Measurements from ENCODE around the gene EVI2A. TPM values are rescaled to one million over a fixed set of nuclear protein-coding genes. Genes with fewer than 3 reads are reported as not detected.

Gene EVI2A
- polyA plus RNA-seq, 1 donor (not counting 4 experiments of a cell fraction or from before 2014, with no cell fraction given), result 0.12 TPM

DNA sequence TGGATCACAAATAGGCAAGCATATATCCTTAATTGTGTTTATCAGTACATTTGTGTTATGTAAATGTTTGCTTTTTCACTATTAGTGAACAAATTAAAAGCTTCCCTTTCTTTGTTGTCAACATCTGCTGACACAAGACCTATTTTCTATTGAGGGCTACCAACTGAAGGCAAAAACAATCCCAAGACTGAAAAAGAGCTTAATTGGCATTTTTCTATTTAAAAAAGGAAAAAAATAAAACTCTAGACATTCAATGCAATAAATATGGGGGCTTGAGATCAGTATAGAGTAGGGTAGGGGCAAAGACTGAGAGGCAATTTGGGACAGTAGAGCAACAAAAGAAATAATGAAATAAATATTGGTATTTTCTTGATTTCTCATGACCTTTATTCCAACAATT, 48.6 kb downstream of the EVI2A start:
- Histone ChIP-seq H3K4me2 (ENCODE audit: control insufficient read depth, extremely low read depth, insufficient read depth, low read depth, low read length) (no peak overlapping the region), H3K79me2 (ENCODE audit: control insufficient read depth, insufficient read depth, low read length) (no peaks in the 10 kb centered on the region), H3K36me3 (ENCODE audit: control insufficient read depth in 2 of 2, extremely low read depth in 1 of 2, insufficient read depth in 2 of 2, low read length in 2 of 2) (peaks cover 4 to 7% of the 10 kb centered on the region in 2 experiments), H3K9me3 (ENCODE audit: control insufficient read depth, low read depth, low read length) (no peaks in the 10 kb centered on the region), H3K27ac (ENCODE audit: control insufficient read depth, insufficient read depth, low read length) (no peak overlapping the region), H3K4me3 (ENCODE audit: control insufficient read depth in 2 of 3, extremely low read depth in 1 of 3, insufficient read depth in 2 of 3, low read depth in 1 of 3, low read length in 3 of 3) (no peak overlapping the region), H3K9me1 (ENCODE audit: control insufficient read depth, extremely low read depth, insufficient read depth, low read length) (no peaks in the 10 kb centered on the region), H2AFZ (ENCODE audit: control insufficient read depth, low read length) (no peak overlapping the region), H4K20me1 (ENCODE audit: control insufficient read depth, extremely low read depth, insufficient read depth, low read length) (no peaks in the 10 kb centered on the region), H3K4me1 (ENCODE audit: control insufficient read depth, extremely low read depth, insufficient read depth, low read length) (peaks cover 37% of the 10 kb centered on the region), H3K9ac (ENCODE audit: control insufficient read depth, extremely low read depth, insufficient read depth, low read length) (no peak overlapping the region), H3K27me3 (ENCODE audit: control insufficient read depth, extremely low read depth, insufficient read depth, low read length) (no peaks in the 10 kb centered on the region)
- no peak for TF ChIP-seq EZH2 (IDR thresholded peaks at IDR 0.05; ENCODE audit: low read length)
- TF ChIP-seq, protein P1, sequence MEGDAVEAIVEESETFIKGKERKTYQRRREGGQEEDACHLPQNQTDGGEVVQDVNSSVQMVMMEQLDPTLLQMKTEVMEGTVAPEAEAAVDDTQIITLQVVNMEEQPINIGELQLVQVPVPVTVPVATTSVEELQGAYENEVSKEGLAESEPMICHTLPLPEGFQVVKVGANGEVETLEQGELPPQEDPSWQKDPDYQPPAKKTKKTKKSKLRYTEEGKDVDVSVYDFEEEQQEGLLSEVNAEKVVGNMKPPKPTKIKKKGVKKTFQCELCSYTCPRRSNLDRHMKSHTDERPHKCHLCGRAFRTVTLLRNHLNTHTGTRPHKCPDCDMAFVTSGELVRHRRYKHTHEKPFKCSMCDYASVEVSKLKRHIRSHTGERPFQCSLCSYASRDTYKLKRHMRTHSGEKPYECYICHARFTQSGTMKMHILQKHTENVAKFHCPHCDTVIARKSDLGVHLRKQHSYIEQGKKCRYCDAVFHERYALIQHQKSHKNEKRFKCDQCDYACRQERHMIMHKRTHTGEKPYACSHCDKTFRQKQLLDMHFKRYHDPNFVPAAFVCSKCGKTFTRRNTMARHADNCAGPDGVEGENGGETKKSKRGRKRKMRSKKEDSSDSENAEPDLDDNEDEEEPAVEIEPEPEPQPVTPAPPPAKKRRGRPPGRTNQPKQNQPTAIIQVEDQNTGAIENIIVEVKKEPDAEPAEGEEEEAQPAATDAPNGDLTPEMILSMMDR (optimal IDR thresholded peaks at IDR 0.05 in 1 of 3, IDR thresholded peaks at IDR 0.05 in 1 of 3, conservative IDR thresholded peaks at IDR 0.05 in 1 of 3; ENCODE audit: extremely low read depth in 1 of 3, insufficient read depth in 2 of 3, low read length in 3 of 3), result no peak
- dilution Hi-C loops (cut with MboI; ENCODE audit: extremely low pct_ligation_motif_present, low sequenced_read_pairs), result no loop called here
- DNase-seq (ENCODE audit: low read depth, low spot score), result no peak
- no peak for FAIRE-seq

DNA sequence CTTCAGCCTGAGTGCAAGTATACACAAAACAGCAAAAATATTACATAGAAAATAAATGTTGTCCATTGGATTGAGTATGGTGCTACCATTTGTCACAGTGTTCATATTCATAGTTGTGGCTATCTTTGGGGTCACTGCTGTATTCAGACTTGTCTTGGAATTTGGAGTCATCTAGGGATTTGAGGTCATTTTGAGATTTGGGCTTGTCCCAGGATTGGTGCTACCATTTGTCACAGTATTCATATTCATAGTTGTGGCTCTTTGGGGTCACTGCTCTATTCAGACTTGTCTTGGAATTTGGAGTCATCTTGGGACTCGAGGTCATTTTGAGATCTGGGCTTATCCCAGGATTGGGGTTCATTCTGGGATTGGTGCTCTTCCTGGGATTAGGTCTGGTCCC, 49.2 kb downstream of the EVI2A start:
- no peak overlapping the region for H3K4me2 ChIP-seq (ENCODE audit: control insufficient read depth, extremely low read depth, insufficient read depth, low read depth, low read length)
- no peaks in the 10 kb centered on the region for H4K20me1 ChIP-seq (ENCODE audit: control insufficient read depth, extremely low read depth, insufficient read depth, low read length)
- no peak overlapping the region for H3K4me3 ChIP-seq (ENCODE audit: control insufficient read depth in 2 of 3, extremely low read depth in 1 of 3, insufficient read depth in 2 of 3, low read depth in 1 of 3, low read length in 3 of 3)
- H2AFZ ChIP-seq (ENCODE audit: control insufficient read depth, low read length), result no peak overlapping the region
- peaks cover 2 to 11% of the 10 kb centered on the region in 2 experiments for H3K36me3 ChIP-seq (ENCODE audit: control insufficient read depth in 2 of 2, extremely low read depth in 1 of 2, insufficient read depth in 2 of 2, low read length in 2 of 2)
- H3K79me2 ChIP-seq (ENCODE audit: control insufficient read depth, insufficient read depth, low read length), result no peaks in the 10 kb centered on the region
- H3K9me3 ChIP-seq (ENCODE audit: control insufficient read depth, low read depth, low read length), result no peaks in the 10 kb centered on the region
- H3K4me1 ChIP-seq (ENCODE audit: control insufficient read depth, extremely low read depth, insufficient read depth, low read length), result peaks cover 37% of the 10 kb centered on the region
- H3K9me1 ChIP-seq (ENCODE audit: control insufficient read depth, extremely low read depth, insufficient read depth, low read length), result no peaks in the 10 kb centered on the region
- H3K27me3 ChIP-seq (ENCODE audit: control insufficient read depth, extremely low read depth, insufficient read depth, low read length), result no peaks in the 10 kb centered on the region
- dilution Hi-C loops (cut with MboI; ENCODE audit: extremely low pct_ligation_motif_present, low sequenced_read_pairs), result no loop called here
- FAIRE-seq, result no peak
- no peak overlapping the region for H3K27ac ChIP-seq (ENCODE audit: control insufficient read depth, insufficient read depth, low read length)
- no peak overlapping the region for H3K9ac ChIP-seq (ENCODE audit: control insufficient read depth, extremely low read depth, insufficient read depth, low read length)
- no peak for DNase-seq (ENCODE audit: low read depth, low spot score)
- TF ChIP-seq EZH2 (IDR thresholded peaks at IDR 0.05; ENCODE audit: low read length), result no peak

DNA sequence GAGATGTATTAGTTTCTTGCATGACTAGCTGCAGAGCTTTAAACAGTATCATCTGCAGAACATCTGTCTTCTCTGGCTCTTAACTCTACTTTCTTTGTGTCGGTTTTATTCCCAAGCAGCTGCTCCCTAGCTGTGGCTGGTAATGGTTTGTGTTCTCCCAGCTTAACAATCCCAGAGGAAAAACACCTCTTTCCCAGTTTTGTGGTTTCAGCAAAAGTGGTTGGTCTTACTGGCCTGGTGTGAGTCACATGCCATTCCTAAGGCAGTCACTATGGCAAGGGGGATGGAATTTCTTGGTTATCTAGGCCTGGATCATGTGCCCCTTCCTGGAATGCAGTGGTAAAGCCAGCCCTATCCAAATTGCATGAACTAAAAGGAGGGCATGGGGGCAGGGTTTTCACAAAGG, 51.8 kb downstream of the EVI2A start:
- Histone ChIP-seq H3K27me3 (ENCODE audit: control insufficient read depth, extremely low read depth, insufficient read depth, low read length) (no peaks in the 10 kb centered on the region), H3K9ac (ENCODE audit: control insufficient read depth, extremely low read depth, insufficient read depth, low read length) (no peak overlapping the region), H3K9me3 (ENCODE audit: control insufficient read depth, low read depth, low read length) (no peaks in the 10 kb centered on the region), H3K36me3 (ENCODE audit: control insufficient read depth in 2 of 2, extremely low read depth in 1 of 2, insufficient read depth in 2 of 2, low read length in 2 of 2) (peaks cover 6 to 11% of the 10 kb centered on the region in 2 experiments), H3K79me2 (ENCODE audit: control insufficient read depth, insufficient read depth, low read length) (no peaks in the 10 kb centered on the region), H3K4me1 (ENCODE audit: control insufficient read depth, extremely low read depth, insufficient read depth, low read length) (peaks cover 31% of the 10 kb centered on the region), H3K9me1 (ENCODE audit: control insufficient read depth, extremely low read depth, insufficient read depth, low read length) (no peaks in the 10 kb centered on the region), H2AFZ (ENCODE audit: control insufficient read depth, low read length) (no peak overlapping the region), H3K4me2 (ENCODE audit: control insufficient read depth, extremely low read depth, insufficient read depth, low read depth, low read length) (peak overlapping the region; percentile 58), H3K27ac (ENCODE audit: control insufficient read depth, insufficient read depth, low read length) (peak overlapping the region; percentile 16), H4K20me1 (ENCODE audit: control insufficient read depth, extremely low read depth, insufficient read depth, low read length) (no peaks in the 10 kb centered on the region), H3K4me3 (ENCODE audit: control insufficient read depth in 2 of 3, extremely low read depth in 1 of 3, insufficient read depth in 2 of 3, low read depth in 1 of 3, low read length in 3 of 3) (peak overlapping the region in 1 of 3 experiments; percentile 24)
- FAIRE-seq, result peak; percentile 98
- dilution Hi-C loops (cut with MboI; ENCODE audit: extremely low pct_ligation_motif_present, low sequenced_read_pairs), result no loop called here
- TF ChIP-seq, protein P1 (optimal IDR thresholded peaks at IDR 0.05 in 1 of 3, IDR thresholded peaks at IDR 0.05 in 1 of 3, conservative IDR thresholded peaks at IDR 0.05 in 1 of 3; ENCODE audit: extremely low read depth in 1 of 3, insufficient read depth in 2 of 3, low read length in 3 of 3), result no peak
- TF ChIP-seq EZH2 (IDR thresholded peaks at IDR 0.05; ENCODE audit: low read length), result no peak
- DNase-seq (ENCODE audit: low read depth, low spot score), result peak; percentile 53

Measured in keratinocyte (primary cell).